T follicular helper cell (primary cell): ENCODE data around the gene VPREB1.
"Not testable (repeated sequence)": the region's sequence is repeated elsewhere in the genome, so short reads cannot be mapped to it uniquely, and the experiment has no call there.

Experiments used
- DNase-seq: peaks from one replicate; pipeline ENCODE4 v3.0.0-alpha.2; 2020; ENCODE audit warnings: low read depth

VPREB1 gene

GRCh38 chr22:22245935-22246525, 1.4 kb downstream of the VPREB1 start:
- no peak for DNase-seq

- DNase-seq: no peak
Observed at GRCh38 chr22:22246706-22247105, 2.1 kb downstream of the VPREB1 start.

GRCh38 chr22:22248878-22249277, 4.3 kb downstream of the VPREB1 start:
- DNase-seq: no peak

- not testable (repeated sequence) for DNase-seq
Observed at GRCh38 chr22:22250651-22251050, 6.1 kb downstream of the VPREB1 start.

- DNase-seq: not testable (repeated sequence)
Observed at GRCh38 chr22:22256133-22256532, 11.5 kb downstream of the VPREB1 start.

- not testable (repeated sequence) for DNase-seq
Observed at GRCh38 chr22:22258597-22259415, 14.2 kb downstream of the VPREB1 start.

GRCh38 chr22:22260169-22260568, 15.6 kb downstream of the VPREB1 start:
- not testable (repeated sequence) for DNase-seq

- DNase-seq: not testable (repeated sequence)
Observed at GRCh38 chr22:22260586-22260985, 16.0 kb downstream of the VPREB1 start.

- DNase-seq: not testable (repeated sequence)
Observed at GRCh38 chr22:22262332-22263074, 17.9 kb downstream of the VPREB1 start.

GRCh38 chr22:22263823-22264222, 19.2 kb downstream of the VPREB1 start:
- not testable (repeated sequence) for DNase-seq

- not testable (repeated sequence) for DNase-seq
Observed at GRCh38 chr22:22270036-22270676, 25.6 kb downstream of the VPREB1 start.

GRCh38 chr22:22277423-22277822, 32.8 kb downstream of the VPREB1 start:
- DNase-seq: not testable (repeated sequence)

- DNase-seq: not testable (repeated sequence)
Observed at GRCh38 chr22:22284962-22285756, 40.6 kb downstream of the VPREB1 start.

- DNase-seq: not testable (repeated sequence)
Observed at GRCh38 chr22:22286390-22287105, 42.0 kb downstream of the VPREB1 start.

- not testable (repeated sequence) for DNase-seq
Observed at GRCh38 chr22:22287106-22287626, 42.6 kb downstream of the VPREB1 start.

- not testable (repeated sequence) for DNase-seq
Observed at GRCh38 chr22:22289666-22290065, 45.1 kb downstream of the VPREB1 start.

- not testable (repeated sequence) for DNase-seq
Observed at GRCh38 chr22:22291129-22291806, 46.7 kb downstream of the VPREB1 start.

GRCh38 chr22:22292656-22293055, 48.1 kb downstream of the VPREB1 start:
- not testable (repeated sequence) for DNase-seq

GRCh38 chr22:22293436-22293835, 48.9 kb downstream of the VPREB1 start:
- not testable (repeated sequence) for DNase-seq

GRCh38 chr22:22294641-22295040, 50.1 kb downstream of the VPREB1 start:
- DNase-seq: not testable (repeated sequence)
